Thyroid gland (tissue), 4 donors: ENCODE data around the gene GAS2.

Experiments
- CTCF ChIP-seq, 6 experiments: fragments of 200-600 bp in 3 of 6; fragments of 450-650 bp in 3 of 6; sonication (generic) in 3 of 6; IDR thresholded peaks; one replicate each; pipeline ENCODE4 v1.5.1; 2016 to 2019; ENCODE audit warnings: antibody characterized with exemption in 6 of 6, mild to moderate bottlenecking in 2 of 6, inconsistent platforms in 1 of 6, moderate library complexity in 1 of 6
- POLR2A ChIP-seq, 2 donors: fragments of 450-650 bp; IDR thresholded peaks; one replicate each; pipeline ENCODE4 v1.6.1; 2017; ENCODE audit warnings: antibody characterized with exemption in 2 of 2, mild to moderate bottlenecking in 2 of 2, moderate library complexity in 1 of 2

GRCh38 chr11:22730319-22730718, 63.9 kb downstream of the GAS2 start:
- TF ChIP-seq CTCF (IDR thresholded peaks at IDR 0.05) (peak in 1 of 6 experiments; percentile 7), POLR2A (IDR thresholded peaks at IDR 0.05) (no peak)
